Activated CD8-positive, alpha-beta memory T cell treated with anti-CD3 and anti-CD28 coated beads for 1 hour (primary cell): Measurements from ENCODE around the gene PPIL3.
"Not testable (repeated sequence)": the region's sequence is repeated elsewhere in the genome, so short reads cannot be mapped to it uniquely, and the experiment has no call there.

Experiments
- DNase-seq, 2 donors: peaks; one replicate each; pipeline ENCODE4 v3.0.0-alpha.2; 2020; ENCODE audit warnings: low read depth in 1 of 2; ENCODE audit errors: extremely low read depth in 1 of 2

The PPIL3 gene

GRCh38 chr2:200888704-200889625, at the start of gene PPIL3, which contains the start of gene NIF3L1:
TSS of gene PPIL3 (minus strand) at chr2:200889077. CDS start at chr2:200887615, 1,462 bp downstream.
TSS of gene NIF3L1 (plus strand) at chr2:200889371. CDS start at chr2:200891944, 2,573 bp downstream.
- peak; percentile 91 for DNase-seq

GRCh38 chr2:200930947-200931626, 42.2 kb upstream of the PPIL3 start:
- DNase-seq = no peak

DNA sequence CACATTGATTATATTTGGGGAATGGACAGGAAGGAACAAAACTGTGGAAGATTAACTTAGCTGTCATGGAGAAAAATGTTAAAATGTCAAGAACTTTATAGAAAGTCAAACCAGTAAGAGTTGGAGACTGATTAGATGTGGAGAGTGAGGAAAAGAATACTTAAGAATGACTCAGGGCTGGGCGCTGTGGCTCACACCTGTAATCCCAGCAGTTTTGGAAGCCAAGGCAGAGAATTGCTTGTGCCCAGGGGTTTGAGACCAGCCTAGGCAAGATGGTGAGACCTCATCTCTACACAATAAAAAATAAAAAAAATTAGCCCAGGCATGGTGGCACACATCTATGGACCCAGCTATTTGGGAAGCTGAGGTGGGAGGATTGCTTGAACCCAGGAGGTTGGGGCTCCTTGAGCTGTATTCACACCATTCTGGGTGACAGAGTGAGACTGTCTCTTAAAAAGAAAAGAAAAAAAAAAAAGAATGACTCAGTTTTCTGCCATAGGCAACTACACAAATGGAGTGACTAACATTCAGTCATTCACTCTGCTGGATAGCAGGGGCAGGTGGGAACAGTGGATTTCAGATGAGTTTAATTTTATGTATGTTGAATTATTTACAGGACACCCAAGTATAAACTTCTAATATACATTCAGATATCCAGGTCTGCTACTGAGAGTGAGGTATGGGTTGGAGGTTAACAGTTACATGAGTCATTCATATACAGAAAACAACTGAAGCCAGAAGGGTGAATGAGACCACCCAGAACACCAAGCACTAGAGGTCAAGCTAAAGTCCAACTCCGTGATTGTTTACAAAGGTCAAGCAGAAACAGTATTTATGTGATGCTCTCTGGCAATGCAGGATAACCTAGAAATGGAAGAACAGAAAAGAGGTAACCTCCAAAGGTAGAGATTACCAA, 40.7 kb upstream of the PPIL3 start:
- DNase-seq = no peak

DNA sequence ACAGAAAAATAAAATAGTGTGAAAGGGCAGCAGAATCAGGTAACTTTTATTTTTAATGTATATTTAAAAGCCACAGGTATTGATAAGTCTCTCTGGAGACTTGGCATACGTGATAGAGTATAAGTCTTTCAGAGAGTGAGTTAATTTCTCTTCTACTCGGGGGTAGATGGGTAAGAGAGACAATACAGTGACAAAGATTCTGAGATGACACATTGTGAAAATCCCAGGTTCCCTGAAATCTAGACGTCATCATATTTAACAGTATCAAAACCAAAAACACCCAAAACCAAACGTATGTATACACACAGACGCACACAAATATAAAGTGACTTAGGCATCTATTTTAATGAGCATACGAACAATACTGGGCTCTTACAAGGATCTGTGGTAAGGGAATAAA, 33.6 kb upstream of the PPIL3 start:
- no peak for DNase-seq

- DNase-seq = no peak
Measured at GRCh38 chr2:200913654-200914053, 24.8 kb upstream of the PPIL3 start.

DNA sequence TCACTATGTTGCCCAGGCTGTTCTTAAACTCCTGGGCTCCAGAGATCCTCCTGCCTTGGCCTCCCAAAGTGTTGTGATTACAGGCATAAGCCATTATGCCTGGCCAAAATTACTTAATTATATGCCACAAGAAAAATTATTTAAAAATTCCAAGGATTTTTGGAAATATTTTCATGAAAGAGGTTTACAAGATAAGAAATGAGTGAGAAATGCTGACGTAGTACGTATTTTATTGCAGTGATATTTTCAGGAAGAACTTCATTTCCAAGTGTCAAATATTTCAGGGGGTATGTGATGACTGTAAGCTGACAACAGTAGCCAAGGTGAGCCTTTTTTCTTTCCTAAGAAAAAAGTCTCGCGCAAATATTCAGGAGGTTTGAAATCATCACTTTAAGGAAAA, 21.1 kb upstream of the PPIL3 start:
- DNase-seq = no peak

DNA sequence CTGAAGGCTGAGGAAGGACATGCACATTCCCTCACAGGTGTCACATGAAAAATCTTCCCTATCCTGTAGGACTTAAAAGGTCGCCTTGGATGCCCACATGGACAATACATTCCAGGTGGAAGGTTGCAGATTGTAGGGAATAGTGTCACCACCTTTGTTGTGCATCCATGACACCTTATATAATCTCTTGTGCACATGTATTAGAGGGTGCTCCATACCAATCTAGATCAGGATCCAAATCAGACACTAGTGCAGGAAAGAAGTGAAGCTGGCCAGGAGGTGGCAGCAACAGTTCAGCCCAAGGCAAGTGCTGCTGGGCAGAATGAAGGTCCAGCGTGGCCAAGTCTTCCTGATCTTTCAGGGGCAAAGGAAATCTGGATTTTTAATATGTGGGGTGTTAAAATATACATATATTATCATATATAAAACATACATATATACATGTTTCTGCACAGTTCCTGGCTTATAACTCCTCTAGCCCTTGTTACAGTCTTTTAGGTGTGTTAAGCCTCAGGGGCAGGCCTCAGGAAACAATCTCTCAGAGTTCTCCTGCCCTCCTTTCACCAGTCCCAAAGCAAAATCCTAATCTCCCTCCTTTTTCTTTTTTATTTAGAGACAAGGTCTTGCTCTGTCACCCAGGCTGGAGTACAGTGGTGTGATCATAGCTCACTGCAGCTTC, 16.9 kb upstream of the PPIL3 start:
- peak in 1 of 2 donors; percentile 10 for DNase-seq

GRCh38 chr2:200901459-200902072, 12.7 kb upstream of the PPIL3 start:
- DNase-seq = peak; percentile 38 to 41

DNA sequence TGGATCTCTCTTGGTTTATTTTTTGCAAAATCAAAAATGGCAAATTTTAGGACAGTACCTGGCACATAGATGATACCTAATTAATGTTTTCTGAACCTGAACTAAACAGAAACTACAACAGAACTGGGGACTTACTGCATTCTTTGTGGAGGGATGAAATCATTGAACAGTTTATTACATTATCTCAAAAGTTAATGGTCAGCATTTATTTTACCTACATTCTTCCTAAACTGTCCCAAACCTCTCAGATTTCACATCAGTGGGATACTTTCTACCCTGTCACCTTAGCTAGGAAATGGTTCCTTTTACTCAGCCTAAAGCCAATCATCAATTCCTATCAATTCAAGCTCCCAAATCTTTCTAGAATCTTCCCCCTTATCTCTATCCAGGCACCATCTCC, 10.6 kb upstream of the PPIL3 start:
- no peak for DNase-seq

GRCh38 chr2:200881715-200882249, 7.1 kb downstream of the PPIL3 start:
- DNase-seq = not testable (repeated sequence)

GRCh38 chr2:200878289-200878880, 10.5 kb downstream of the PPIL3 start:
- no peak for DNase-seq

GRCh38 chr2:200877443-200877842, 11.4 kb downstream of the PPIL3 start:
- DNase-seq = no peak

DNA sequence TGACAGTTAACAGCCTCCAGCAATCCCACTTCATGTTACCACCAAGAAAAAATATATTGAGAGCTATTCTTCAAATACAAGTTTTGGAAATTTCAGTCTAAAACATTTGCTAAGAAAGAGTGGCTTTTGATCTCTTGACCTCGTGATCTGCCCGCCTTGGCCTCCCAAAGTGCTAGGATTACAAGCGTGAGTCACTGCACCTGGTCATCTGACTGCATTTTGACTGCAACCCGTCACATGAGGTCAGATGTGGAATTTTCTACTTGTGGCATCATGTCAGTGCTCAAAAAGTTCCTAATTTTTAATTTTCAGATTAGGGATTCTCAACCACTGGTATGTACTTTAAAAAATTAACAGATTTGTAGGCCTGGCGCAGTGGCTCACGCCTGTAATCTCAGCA, 15.3 kb downstream of the PPIL3 start:
- DNase-seq = no peak

GRCh38 chr2:200871151-200871550, 17.7 kb downstream of the PPIL3 start:
- no peak for DNase-seq

GRCh38 chr2:200869014-200869413, 19.9 kb downstream of the PPIL3 start:
- DNase-seq = no peak

DNA sequence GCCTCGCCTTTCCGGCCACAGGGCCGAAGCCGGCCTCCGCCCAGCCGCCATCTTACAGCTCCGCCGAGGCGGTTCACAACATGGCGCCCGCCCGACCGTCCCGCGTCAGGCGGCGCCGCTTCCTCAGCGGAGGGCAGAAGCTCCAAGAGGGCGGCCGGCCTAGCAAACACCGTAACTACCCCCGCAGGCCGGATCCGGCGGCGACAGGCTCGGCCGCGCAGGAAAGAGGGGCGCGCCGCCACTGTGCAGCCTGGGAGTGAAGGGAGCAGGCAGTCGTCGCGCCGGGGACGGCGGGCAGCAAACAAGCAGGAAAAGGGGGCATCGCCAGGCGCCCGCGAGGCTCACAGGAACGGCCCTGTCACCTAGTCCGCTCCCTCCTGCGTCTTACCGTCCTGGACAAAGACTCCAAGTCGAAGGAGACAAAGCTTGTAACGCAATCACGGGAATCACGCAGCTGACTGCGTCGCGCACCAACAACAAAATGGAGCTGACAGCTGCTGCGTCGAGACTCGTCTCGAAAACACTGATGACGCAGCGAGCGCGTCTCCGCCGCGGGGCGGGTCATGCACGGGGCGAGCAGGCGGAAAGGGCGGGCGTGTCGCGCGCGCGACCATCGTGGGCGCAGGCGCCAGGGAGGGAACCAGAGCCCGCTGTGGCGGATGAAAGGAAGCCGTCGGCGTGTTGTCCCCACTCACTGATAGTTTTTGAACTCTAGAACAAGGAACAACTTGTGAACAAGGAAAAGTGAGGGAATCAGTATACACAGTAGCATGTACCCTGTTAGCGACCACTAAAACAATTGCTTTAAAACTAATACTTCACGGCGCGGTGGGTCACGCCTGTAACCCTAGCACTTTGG, 24.5 kb downstream of the PPIL3 start, which contains the start of gene CLK1:
Gene CLK1 (minus strand): TSS at position 483 of the 859 bp plus-strand sequence. CDS start 2,796 bp downstream, outside the sequence.
- peak; percentile 82 to 97 for DNase-seq

GRCh38 chr2:200863782-200864175, 25.1 kb downstream of the PPIL3 start:
- DNase-seq = no peak

- peak in 1 of 2 donors; percentile 41 for DNase-seq
Measured at GRCh38 chr2:200862532-200863000, 26.3 kb downstream of the PPIL3 start.
